ENCODE data around the gene MLLT3. TPM values are rescaled to one million over a fixed set of nuclear protein-coding genes. Genes with fewer than 3 reads are reported as not detected.

MLLT3 gene
- total and polyA plus RNA-seq, 2 donors (not counting 3 experiments of a cell fraction or from before 2014, with no cell fraction given), result 6.1 to 10.0 TPM

GRCh38 chr9:20611691-20612287, 10.5 kb downstream of the MLLT3 start:
- TF ChIP-seq CTCF (IDR thresholded peaks at IDR 0.05; ENCODE audit: extremely low read depth in 1 of 2, insufficient read depth in 1 of 2, low read depth in 1 of 2, low read length in 2 of 2) (peak in 1 of 2 donors; percentile 17), EZH2 (IDR thresholded peaks at IDR 0.05; ENCODE audit: borderline replicate concordance, low read depth, low read length, severe bottlenecking) (no peak), GATA2 (IDR thresholded peaks at IDR 0.05; ENCODE audit: insufficient read depth, insufficient read length, low read depth, low read length) (no peak), POLR2AphosphoS5 (IDR thresholded peaks at IDR 0.05; ENCODE audit: insufficient read depth, low read depth, low read length) (no peak), FOS (IDR thresholded peaks at IDR 0.05; ENCODE audit: borderline replicate concordance, insufficient read depth, low read length) (peak; percentile 60)
- Histone ChIP-seq H3K27ac (ENCODE audit: insufficient read depth, low read depth, low read length) (peak overlapping the region; percentile 8), H3K4me3 (replicated peaks in 1 of 3; ENCODE audit: insufficient read depth in 1 of 3, low read depth in 1 of 3, low read length in 3 of 3) (no peak overlapping the region), H3K27me3 (ENCODE audit: control insufficient read depth in 2 of 2, insufficient read depth in 2 of 2, low read length in 2 of 2) (no peaks in the 10 kb centered on the region), H3K9me1 (replicated peaks; ENCODE audit: control insufficient read depth, extremely low read depth, insufficient read depth, low read length) (no peaks in the 10 kb centered on the region), H3K79me2 (ENCODE audit: control insufficient read depth, insufficient read depth, low read length) (no peaks in the 10 kb centered on the region), H3K9me3 (replicated peaks; ENCODE audit: control insufficient read depth, insufficient read depth, low read length) (no peaks in the 10 kb centered on the region), H4K20me1 (replicated peaks; ENCODE audit: control insufficient read depth, extremely low read depth, insufficient read depth, low read length) (no peaks in the 10 kb centered on the region), H3K4me2 (ENCODE audit: insufficient read depth, low read length) (peak overlapping the region; percentile 63), H3K4me1 (ENCODE audit: control insufficient read depth, extremely low read depth, insufficient read depth, low read length) (peaks cover 13% of the 10 kb centered on the region), H3K36me3 (ENCODE audit: control insufficient read depth in 2 of 2, extremely low read depth in 1 of 2, insufficient read depth in 2 of 2, low read length in 2 of 2) (no peaks in the 10 kb centered on the region), H2AFZ (ENCODE audit: low read depth, low read length) (peak overlapping the region; percentile 34), H3K9ac (replicated peaks; ENCODE audit: extremely low read depth, insufficient read depth, low read length) (no peak overlapping the region)
- ChIA-PET POLR2A (interaction anchor here (0.5 kb wide), 1 partner anchor 237 kb away, joined by 3 read pairs; no protein-coding TSS in a partner anchor), CTCF (interaction anchor here (0.8 to 1.9 kb wide), 13 partner anchors 10 to 329 kb away, joined by 3 to 7 read pairs (median 3); partner anchors contain the start of genes FOCAD and MLLT3)
- peak; percentile 70 for DNase-seq (ENCODE audit: low read depth, low spot score)
- dilution Hi-C loops (cut with MboI; ENCODE audit: extremely low pct_ligation_motif_present, low sequenced_read_pairs), result no loop called here
- FAIRE-seq, result peak; percentile 37
- intact Hi-C loops (cut with micrococcal nuclease), result no loop called here
- BruUV-seq (replicated peaks), result no TSS peak

Measured in endothelial cell of umbilical vein (primary cell).